Islet precursor cell (in vitro differentiated cells): ENCODE results near the gene TSHZ1.
"Not testable (repeated sequence)": the region's sequence is repeated elsewhere in the genome, so short reads cannot be mapped to it uniquely, and the experiment has no call there.

ENCODE experiments used
- DNase-seq: peaks from one replicate; pipeline ENCODE4 v3.0.0-alpha.2; 2018

TSHZ1 gene

DNA sequence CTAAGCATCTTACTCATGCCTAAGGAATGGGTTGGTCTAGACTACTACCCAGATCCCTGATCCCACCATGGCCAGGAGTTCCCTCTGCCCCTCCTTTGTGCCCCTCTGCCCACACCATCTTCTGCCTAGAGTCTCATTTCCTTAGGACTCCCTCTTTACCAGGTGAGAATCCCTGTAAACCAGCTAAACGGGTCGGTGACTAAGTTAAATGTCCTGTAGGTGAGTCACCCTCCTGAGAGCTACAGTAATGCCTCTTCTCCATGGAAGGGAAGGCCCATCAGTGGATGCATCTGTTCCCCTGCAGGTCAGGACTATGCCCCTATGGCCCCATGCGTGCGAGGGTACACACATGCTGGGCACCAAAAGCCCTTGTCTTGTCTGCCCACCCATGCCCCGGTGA is 27.1 kb upstream of the TSHZ1 start:
- DNase-seq: peak; percentile 92

GRCh38 chr18:75183973-75184493 is 26.6 kb upstream of the TSHZ1 start:
- no peak for DNase-seq

DNA sequence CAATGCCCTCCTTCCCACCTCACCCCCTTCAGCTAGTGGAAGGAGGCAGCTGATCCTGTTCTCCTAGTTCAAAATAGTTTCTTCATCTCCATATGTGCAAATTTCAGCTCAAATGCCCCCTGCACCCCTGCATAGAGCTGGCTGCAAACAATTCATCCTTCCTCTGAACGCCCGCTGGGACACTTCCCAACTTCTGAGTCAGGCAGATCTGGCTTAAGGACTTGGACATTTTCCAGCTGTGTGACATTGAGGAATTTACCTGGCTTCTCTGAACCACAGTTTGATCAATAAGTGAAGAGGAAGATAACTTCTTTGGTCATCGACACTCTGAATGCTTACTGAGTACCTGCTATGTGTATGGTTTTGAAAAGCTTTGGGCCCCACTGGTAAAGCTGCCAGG is 25.1 kb upstream of the TSHZ1 start:
- no peak for DNase-seq

- not testable (repeated sequence) for DNase-seq
Observed at GRCh38 chr18:75187702-75188101, 22.9 kb upstream of the TSHZ1 start.

- no peak for DNase-seq
Observed at GRCh38 chr18:75189696-75190095, 20.9 kb upstream of the TSHZ1 start.

DNA sequence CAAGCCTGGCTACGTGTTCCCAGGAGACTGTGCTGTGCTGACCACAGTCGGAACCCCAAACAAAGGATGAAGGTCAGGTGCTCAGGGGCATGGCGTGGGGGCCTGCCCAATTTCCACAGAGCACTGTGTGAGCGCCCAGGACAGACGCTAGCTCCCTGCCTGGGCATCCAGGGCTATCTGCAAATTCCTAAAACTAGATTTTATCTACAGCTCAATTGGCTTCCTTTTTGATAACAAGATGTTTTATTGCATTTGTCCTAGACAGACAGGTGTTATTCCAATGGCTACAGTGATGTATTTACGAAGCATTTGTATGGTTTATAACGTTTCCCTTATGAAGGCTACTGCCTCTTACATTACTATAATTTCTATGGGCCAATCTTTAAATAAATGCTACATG is 17.7 kb upstream of the TSHZ1 start:
- no peak for DNase-seq

DNA sequence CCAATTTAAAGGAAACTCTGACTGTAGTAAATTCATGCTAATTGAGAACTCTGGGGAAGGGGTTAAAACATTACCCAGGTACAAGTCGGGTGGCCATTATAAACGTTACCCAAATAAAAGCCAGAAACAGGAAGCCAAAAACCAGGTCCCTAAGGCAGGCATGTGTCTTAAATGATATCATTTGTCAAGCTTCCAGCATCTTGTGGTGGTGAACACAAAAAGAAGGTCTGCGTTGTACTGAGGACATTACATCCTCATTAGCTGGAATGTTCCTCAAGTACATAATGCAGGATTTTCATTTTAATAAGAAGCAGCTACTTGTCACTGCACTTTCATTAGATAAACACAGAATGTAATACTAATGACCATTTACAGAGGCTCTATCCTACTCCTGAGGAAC is 12.6 kb upstream of the TSHZ1 start:
- DNase-seq: no peak

- DNase-seq: no peak
Observed at GRCh38 chr18:75199327-75199726, 11.3 kb upstream of the TSHZ1 start.

DNA sequence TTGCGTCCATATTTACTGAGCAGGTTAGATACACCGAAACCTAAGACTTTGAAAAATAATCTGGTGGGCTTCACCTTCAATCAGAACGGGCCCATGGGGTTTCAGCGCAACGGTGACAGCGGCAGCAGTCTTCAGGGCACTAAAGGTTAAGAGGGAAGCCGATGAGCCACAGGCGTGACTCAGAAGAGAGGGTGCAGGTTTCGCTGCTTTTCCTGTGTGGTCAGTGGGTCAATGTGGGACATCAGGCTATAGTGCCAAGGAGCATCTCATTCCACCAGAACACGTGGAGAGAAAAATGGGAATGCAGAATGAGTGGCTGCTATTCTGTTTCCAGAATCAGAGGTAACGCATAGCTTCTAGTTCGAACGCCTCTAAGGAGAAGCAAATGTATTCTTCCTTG is 10.5 kb upstream of the TSHZ1 start:
- no peak for DNase-seq

- no peak for DNase-seq
Observed at GRCh38 chr18:75200605-75201280, 9.9 kb upstream of the TSHZ1 start.

- no peak for DNase-seq
Observed at GRCh38 chr18:75201282-75202270, 9.0 kb upstream of the TSHZ1 start.

DNA sequence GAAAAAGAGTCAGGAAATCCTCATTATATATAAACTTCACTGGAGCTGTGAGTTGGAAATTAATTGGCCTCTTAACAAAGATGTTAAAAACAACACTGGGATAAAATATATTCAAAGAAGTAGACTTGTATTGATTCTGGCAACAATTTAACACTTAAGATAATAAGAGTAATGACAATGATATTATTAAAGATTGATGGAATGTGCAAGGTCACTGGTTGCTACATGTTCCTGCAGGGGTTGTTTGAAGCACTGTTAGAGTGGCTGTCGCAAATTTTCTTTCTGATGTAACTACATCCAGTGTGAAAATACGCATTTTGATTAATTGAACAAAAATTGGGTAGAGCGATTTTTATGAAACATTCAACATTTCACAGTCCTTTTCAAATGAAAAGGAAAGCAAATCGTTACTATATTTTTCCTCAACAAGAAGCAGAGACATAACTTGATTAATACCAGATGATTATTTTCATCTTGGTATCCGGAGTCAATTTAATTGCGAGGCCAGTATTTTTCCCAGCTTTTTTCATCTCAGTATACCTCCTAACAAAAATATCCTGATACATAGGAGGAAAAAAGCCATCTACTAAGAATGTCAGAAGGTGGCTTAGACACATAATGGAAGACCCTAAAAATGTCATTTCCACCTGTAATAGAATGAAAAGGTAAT is 7.8 kb upstream of the TSHZ1 start:
- DNase-seq: no peak

- DNase-seq: no peak
Observed at GRCh38 chr18:75203416-75204268, 7.0 kb upstream of the TSHZ1 start.

DNA sequence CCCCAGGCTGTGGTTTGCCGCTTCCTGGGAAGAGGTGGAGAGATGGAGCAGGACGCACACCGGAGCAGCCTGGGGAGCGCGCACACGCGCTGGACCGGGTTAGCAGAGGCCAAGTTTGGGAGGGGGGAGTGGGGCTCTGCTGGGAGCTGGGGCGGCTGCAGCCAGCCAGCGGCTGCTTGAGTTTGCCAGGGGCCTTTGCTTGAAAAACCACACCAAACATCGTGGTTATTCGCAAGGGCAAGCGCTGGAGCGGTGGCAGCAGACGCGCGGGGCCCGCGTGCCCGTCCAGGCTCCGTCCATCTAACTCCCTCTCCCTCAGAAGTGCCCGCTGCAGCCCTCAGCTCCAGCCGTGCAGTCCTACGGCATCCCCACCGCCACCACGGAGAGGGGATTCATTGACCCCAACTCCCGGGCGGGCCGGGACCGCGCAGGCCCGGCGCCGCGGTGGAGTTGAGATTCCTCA is 6.3 kb upstream of the TSHZ1 start:
- no peak for DNase-seq

DNA sequence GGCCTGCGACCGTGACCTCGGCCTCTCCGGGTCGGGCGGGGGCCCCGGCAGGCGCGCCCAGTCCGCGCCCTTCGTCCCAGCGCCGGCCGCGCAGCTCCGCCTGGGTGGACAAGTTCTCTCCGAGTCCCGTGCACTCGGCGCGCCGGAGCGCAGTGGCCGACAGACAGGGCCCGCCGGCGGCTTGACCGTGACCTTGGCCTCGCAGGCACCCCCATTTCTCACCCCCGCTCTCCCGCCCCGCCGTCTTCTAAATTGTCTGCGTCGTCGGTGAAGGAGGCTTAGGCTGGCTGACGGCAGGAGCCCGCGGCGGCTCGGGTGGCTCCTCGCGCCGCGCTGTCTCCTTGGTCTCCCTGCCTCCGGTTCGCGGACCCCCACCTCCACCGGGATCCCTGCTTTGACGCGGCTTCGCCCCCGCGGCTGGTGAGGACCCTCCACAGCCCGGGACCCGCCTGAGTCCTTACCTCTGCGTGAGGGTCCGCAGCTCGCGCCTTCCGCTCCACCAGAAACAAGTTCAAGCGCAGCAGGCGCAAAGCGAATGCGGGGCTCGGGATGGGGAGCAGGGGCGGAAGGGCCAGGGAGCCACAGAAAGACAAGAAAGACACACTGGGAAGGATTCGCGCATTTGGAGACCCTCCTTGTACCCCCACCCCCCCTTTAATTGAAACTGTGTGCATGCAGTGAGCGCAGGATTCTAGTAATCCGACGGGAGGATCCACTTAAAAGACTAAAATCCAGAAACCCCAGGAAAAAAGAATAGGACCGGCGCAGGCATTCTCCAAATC is 5.7 kb upstream of the TSHZ1 start:
- DNase-seq: peak; percentile 68

DNA sequence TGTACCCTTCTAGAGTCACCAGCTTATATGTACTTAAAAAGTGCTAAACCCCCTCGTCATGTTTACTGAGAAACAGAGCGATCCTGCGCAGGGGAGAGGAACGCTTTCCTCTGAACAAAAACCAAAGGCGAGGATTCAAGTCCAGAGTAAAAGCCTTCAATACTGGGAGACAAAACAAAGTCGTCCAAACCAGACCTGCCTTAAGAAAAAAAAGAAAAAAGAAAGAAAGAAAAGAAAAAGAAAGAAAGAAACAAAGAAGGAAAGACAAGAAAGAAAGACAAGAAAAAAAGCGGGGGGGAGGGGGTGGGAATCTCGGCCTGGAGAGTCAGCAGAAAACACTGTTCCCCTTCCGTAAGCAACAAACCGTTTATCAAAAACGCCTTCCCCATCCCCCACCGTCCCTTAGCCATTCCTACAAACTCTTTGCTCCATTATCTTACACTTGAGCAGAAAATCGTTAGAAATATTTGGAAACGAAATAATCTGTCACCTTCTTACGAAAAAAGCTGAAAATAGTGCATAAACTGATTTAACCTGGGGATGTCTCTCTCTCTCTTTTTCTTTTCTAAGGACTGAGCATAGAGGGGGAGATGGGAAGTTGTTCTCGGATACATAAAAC is 5.0 kb upstream of the TSHZ1 start:
- DNase-seq: no peak

GRCh38 chr18:75206452-75207309 is 3.9 kb upstream of the TSHZ1 start:
- DNase-seq: no peak

GRCh38 chr18:75207310-75208154 is 3.1 kb upstream of the TSHZ1 start:
- DNase-seq: no peak
